Measurements from ENCODE around the gene TMEM39B. TPM values are rescaled to one million over a fixed set of nuclear protein-coding genes. Genes with fewer than 3 reads are reported as not detected.

TMEM39B gene
- total RNA-seq, 4 donors from 2014 or later = 0.88 to 22.4 (median 3.6) TPM

GRCh38 chr1:32105338-32105737, 32.6 kb downstream of the TMEM39B start:
- Histone ChIP-seq H3K9me3 (no peaks in the 10 kb centered on the region), H3K4me1 (peaks cover 0 to 1% of the 10 kb centered on the region in 2 donors), H3K27ac (no peak overlapping the region), H3K27me3 (no peaks in the 10 kb centered on the region), H3K4me3 (no peak overlapping the region), H3K36me3 (no peaks in the 10 kb centered on the region)
- no peak for DNase-seq
- intact Hi-C loops (cut with DNase I; ENCODE audit: low total_unique reads) = no loop called here
- TF ChIP-seq CTCF (IDR thresholded peaks at IDR 0.05) (no peak), POLR2A (IDR thresholded peaks at IDR 0.05) (no peak)

- no peak for DNase-seq
- Histone ChIP-seq H3K4me3 (no peak overlapping the region), H3K36me3 (no peaks in the 10 kb centered on the region), H3K27ac (peak overlapping the region in 1 of 2 donors; percentile 84), H3K27me3 (no peaks in the 10 kb centered on the region), H3K4me1 (peaks cover 0 to 5% of the 10 kb centered on the region in 2 donors), H3K9me3 (no peaks in the 10 kb centered on the region)
- TF ChIP-seq POLR2A (IDR thresholded peaks at IDR 0.05) (no peak), CTCF (IDR thresholded peaks at IDR 0.05) (no peak)
- intact Hi-C loops (cut with DNase I; ENCODE audit: low total_unique reads) = no loop called here
Measured at GRCh38 chr1:32106663-32107275, 34.0 kb downstream of the TMEM39B start.

GRCh38 chr1:32107742-32108661, 35.3 kb downstream of the TMEM39B start, which contains the start of gene KPNA6:
Gene KPNA6 (plus strand): TSS chr1:32108056. CDS start chr1:32108131, 75 bp downstream.
- peaks cover 0 to 5% of the 10 kb centered on the region in 2 donors for H3K4me1 ChIP-seq
- H3K27ac ChIP-seq = peak within 1 kb of the TSS; percentile 84 to 90
- peak within 1 kb of the TSS; percentile 67 to 84 for H3K4me3 ChIP-seq
- DNase-seq = peak; percentile 90 to 93
- intact Hi-C loops (cut with DNase I; ENCODE audit: low total_unique reads) = no loop called here
- no peaks in the 10 kb centered on the region for H3K27me3 ChIP-seq
- no peaks in the 10 kb centered on the region for H3K36me3 ChIP-seq
- no peaks in the 10 kb centered on the region for H3K9me3 ChIP-seq
- peak; percentile 8 to 49 for TF ChIP-seq POLR2A (IDR thresholded peaks at IDR 0.05)
- peak in 2 of 4 experiments; percentile 17 to 34 for TF ChIP-seq CTCF (IDR thresholded peaks at IDR 0.05)

GRCh38 chr1:32111040-32111623, 38.4 kb downstream of the TMEM39B start:
- Histone ChIP-seq H3K27ac (no peak overlapping the region), H3K36me3 (no peaks in the 10 kb centered on the region), H3K4me1 (peaks cover 0 to 5% of the 10 kb centered on the region in 2 donors), H3K27me3 (no peaks in the 10 kb centered on the region), H3K4me3 (no peak overlapping the region), H3K9me3 (no peaks in the 10 kb centered on the region)
- TF ChIP-seq CTCF (IDR thresholded peaks at IDR 0.05) (no peak), POLR2A (IDR thresholded peaks at IDR 0.05) (no peak)
- no peak for DNase-seq
- intact Hi-C loops (cut with DNase I; ENCODE audit: low total_unique reads) = no loop called here

All from uterus (tissue), 4 donors.